ENCODE results near the gene ATF3.

ATF3 gene

DNA sequence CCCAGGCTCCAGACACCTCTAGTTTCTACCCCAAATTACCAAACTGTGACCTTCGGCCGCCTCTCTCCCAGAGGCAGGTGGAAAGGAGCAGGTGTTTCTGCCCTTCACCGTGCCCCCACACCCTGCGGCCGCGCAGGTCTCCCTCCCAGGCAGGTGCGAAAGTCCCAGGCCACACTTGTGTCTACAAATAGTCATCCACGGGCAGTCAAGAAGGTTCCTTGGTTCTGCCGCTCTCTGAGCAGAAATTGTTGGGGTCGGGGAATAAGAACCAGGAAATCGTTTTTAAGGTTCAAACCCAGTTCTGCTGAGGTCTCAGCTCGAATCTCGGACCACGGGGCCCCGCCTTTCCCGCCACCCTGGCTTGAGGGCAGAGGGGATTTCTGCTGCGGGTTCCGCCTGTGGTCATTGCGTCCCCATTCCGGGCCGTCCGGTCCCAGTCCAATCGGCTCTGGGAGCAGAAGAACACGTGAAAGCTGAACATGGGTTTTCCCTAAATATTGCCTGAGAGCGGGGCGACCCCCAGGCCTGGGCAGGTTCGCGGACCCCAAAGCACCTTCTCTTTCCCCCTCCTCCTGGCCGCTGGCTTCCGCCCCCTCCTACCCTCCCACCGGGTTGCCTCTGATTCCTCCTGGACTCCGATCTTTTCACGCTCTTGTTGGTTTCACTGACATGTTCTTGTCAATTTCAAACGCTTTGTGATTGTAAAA is 1.2 kb upstream of the ATF3 start:
- H3K4me3 ChIP-seq (ENCODE audit: control insufficient read depth, low read depth, low read length): peak overlapping the region; percentile 92; the same call in 1 of the 2 replicates
- DNase-seq (ENCODE audit: low read depth): no peak
- TF ChIP-seq, protein P1, sequence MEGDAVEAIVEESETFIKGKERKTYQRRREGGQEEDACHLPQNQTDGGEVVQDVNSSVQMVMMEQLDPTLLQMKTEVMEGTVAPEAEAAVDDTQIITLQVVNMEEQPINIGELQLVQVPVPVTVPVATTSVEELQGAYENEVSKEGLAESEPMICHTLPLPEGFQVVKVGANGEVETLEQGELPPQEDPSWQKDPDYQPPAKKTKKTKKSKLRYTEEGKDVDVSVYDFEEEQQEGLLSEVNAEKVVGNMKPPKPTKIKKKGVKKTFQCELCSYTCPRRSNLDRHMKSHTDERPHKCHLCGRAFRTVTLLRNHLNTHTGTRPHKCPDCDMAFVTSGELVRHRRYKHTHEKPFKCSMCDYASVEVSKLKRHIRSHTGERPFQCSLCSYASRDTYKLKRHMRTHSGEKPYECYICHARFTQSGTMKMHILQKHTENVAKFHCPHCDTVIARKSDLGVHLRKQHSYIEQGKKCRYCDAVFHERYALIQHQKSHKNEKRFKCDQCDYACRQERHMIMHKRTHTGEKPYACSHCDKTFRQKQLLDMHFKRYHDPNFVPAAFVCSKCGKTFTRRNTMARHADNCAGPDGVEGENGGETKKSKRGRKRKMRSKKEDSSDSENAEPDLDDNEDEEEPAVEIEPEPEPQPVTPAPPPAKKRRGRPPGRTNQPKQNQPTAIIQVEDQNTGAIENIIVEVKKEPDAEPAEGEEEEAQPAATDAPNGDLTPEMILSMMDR (IDR thresholded peaks at IDR 0.05; ENCODE audit: control insufficient read depth, insufficient read depth, low read depth, low read length, missing control alignments): no peak

DNA sequence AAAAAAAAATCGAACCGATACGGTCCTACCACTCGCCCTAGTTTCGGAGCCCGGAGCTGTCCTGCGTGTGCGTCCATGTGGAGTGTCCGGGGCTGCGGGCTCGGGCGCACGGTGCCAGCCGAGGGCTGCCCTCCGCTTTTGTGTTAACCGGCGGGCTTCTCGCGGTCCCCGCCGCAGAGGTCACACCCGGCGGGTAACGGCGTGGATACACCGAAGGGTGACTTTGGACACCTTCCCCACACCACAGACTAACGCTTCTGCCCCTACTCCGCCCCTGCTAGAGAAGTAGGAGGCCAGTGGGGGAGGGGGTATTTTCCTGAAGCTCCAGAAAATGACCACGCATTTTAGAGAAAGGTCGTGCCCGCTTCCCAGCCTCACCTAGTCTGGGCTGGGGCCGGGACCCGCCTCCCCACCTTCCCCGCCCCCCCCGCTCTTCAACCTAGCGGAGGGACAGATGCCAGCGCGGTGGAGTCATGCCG is 609 bp upstream of the ATF3 start:
- TF ChIP-seq, protein P1 (IDR thresholded peaks at IDR 0.05; ENCODE audit: control insufficient read depth, insufficient read depth, low read depth, low read length, missing control alignments): no peak
- DNase-seq (ENCODE audit: low read depth): no peak
- peak overlapping the region; percentile 92 for H3K4me3 ChIP-seq (ENCODE audit: control insufficient read depth, low read depth, low read length)

DNA sequence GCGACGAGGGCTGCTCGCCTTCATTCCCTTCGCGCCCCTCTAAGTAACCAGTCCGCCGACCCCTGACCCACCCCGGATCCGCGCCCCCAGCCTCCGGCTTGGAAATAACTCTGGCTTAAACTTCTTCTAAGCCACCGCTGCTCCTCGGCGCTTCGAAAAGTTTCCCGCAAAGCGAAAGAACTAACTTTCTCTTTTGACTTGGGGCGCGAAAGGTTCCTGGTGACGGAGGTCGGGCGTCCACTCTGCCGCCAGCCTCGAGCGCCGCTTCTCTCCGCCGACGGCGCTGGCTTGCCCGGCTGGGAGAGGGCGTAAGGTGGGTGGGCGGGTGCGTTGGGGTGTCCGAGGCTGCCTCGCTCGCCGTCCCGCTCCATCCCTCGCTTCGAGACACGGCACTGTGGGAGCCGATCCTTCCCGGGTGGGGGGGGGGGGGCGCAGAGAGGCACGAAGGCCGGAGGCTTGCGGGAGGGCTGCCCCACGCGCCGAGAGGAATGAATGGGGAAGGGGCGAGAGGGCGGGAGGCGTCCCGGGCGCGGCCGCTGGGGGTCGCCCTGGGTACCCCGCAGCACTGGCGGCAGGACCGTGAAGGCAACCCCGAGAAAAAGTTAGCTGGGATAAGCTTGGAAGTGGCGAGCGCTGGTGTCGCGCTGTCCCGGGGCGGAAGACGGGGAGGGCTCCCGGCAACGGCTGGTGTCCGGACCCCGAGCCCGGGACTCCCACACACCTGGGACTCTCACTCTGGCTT is 569 bp downstream of the ATF3 start:
- TF ChIP-seq, protein P1 (IDR thresholded peaks at IDR 0.05; ENCODE audit: control insufficient read depth, insufficient read depth, low read depth, low read length, missing control alignments): peak; percentile 56
- peak overlapping the region; percentile 92 for H3K4me3 ChIP-seq (ENCODE audit: control insufficient read depth, low read depth, low read length)
- DNase-seq (ENCODE audit: low read depth): no peak

DNA sequence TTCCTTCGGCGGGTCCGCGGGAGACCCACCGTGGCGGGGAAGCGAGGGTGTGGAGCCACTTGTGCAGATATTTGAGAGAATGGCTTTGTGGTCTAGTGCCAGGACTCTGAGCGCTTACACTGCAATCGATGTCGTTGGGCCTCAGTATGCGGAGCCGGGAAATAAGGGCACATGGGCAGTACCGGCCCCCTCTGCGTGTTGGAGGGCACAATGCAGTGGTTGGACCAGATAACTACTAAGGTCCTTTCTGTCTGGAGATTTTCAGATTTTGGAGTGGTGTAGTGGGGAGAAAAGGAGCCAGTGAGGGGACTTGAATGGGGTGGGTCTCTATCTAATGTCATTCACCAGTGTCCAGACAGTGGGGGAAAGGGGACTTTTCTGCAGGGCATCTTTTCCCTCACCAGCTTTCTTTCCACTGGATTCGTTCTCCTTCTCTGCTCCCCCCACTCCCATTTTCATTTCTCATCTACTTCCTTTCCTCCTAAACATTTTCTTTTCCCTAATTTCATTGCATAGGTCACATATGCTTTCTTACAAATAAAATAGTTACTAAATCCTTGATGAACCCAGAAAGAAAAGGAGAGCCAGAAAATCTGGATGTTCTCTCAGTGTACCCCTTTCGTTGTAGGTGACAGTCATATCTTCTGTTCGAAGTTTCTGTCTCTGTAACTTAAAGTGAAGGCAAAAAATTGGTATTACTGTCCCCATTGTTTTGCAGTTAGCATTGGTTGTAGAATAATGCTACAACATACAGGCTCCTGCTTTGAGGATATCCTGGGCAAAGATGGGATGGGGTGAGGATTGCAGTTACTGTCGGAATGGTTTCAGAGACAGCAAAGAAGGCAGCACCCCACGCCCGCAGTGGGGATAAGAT is 1.4 kb downstream of the ATF3 start:
- peak overlapping the region; percentile 92 for H3K4me3 ChIP-seq (ENCODE audit: control insufficient read depth, low read depth, low read length)
- TF ChIP-seq, protein P1 (IDR thresholded peaks at IDR 0.05; ENCODE audit: control insufficient read depth, insufficient read depth, low read depth, low read length, missing control alignments): no peak
- no peak for DNase-seq (ENCODE audit: low read depth)

DNA sequence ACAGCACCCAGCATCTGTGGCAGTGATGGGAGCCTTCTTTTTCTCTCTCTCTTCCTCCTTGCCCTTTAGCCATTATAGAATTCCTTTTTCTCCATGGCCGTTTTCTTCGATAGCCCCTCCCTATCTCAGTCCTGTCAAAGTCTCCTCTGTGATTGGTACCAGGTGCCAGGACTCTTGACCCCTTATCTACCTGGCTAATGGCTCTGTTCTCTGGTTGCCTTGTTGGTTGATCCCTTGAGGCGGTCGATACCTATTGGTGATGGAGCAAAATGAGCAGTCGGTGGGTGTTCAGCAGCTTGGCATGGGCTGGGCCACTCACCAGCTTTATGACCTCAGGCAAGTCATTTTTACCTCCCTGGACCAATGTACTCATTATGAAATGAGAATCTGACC is 2.0 kb downstream of the ATF3 start:
- no peak for DNase-seq (ENCODE audit: low read depth)
- TF ChIP-seq, protein P1 (IDR thresholded peaks at IDR 0.05; ENCODE audit: control insufficient read depth, insufficient read depth, low read depth, low read length, missing control alignments): no peak
- H3K4me3 ChIP-seq (ENCODE audit: control insufficient read depth, low read depth, low read length): no peak overlapping the region

Data from AG09309 (cell line).